Hematopoietic multipotent progenitor cell (in vitro differentiated cells): Measurements from ENCODE around the gene KPNA3. TPM values are rescaled to one million over a fixed set of nuclear protein-coding genes. Genes with fewer than 3 reads are reported as not detected.
"Not testable (repeated sequence)": the region's sequence is repeated elsewhere in the genome, so short reads cannot be mapped to it uniquely, and the experiment has no call there.

Experiments used
- DNase-seq, 3 donors: peaks; one replicate each; pipeline ENCODE4 v3.0.0-alpha.2; 2011 to 2015; ENCODE audit warnings: low read depth in 2 of 3, low spot score in 2 of 3
- total RNA-seq: library from RNA; depleted of rRNA; stranded (reverse); fragments of >200 nt; gene quantifications from one replicate; pipeline ENCODE4 v1.2.3, GENCODE V29; 2012

KPNA3 gene
- total RNA-seq, 1 donor, result 9.4 TPM

GRCh38 chr13:49807681-49808080 lies 15.2 kb upstream of the KPNA3 start:
- DNase-seq, result no peak

- no peak for DNase-seq
These were observed 13.6 kb upstream of the KPNA3 start for GRCh38 chr13:49806126-49806536.

DNA sequence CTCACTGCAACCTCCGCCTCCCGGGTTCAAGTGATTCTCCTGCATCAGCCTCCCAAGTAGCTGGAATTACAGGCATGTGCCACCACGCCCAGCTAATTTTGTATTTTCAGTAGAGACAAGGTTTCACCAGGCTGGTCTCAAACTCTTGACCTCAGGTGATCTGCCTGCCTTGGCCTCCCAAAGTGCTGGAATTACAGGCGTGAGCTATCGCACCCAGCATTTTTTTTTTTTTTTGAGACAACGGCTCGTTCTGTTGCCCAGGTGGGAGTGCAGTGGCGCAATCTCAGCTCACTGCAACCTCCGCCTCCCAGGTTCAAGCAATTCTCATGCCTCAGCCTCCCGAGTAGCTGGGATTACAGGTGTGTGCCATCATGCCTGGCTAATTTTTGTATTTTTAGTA lies 10.6 kb upstream of the KPNA3 start:
- DNase-seq, result not testable (repeated sequence)

DNA sequence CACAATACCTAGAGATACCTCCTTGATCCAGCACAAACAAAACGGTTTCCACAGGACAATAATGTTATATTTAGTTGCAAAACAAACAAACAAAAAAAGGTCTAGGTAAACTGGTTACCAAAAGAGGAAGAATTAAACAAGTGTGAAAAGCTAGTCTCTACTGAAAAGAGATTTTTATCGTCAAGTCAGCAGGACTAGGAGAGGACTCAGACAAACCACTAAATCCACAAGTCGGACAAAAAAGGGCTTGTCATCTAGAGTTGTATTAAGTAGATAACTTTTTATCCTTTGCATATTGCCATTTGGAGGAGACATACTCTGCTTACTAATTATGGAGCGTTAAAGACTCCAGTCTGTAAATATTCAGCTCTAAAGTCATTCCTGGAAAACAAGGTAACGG lies 9.9 kb upstream of the KPNA3 start:
- no peak for DNase-seq

- peak in 2 of 3 donors; percentile 28 to 57 for DNase-seq
These were observed 552 bp downstream of the KPNA3 start for GRCh38 chr13:49791711-49792549.

GRCh38 chr13:49791315-49791710 lies 1.2 kb downstream of the KPNA3 start:
- peak; percentile 7 to 43 (median 18) for DNase-seq

- no peak for DNase-seq
These were observed 2.5 kb downstream of the KPNA3 start for GRCh38 chr13:49789968-49790367.

DNA sequence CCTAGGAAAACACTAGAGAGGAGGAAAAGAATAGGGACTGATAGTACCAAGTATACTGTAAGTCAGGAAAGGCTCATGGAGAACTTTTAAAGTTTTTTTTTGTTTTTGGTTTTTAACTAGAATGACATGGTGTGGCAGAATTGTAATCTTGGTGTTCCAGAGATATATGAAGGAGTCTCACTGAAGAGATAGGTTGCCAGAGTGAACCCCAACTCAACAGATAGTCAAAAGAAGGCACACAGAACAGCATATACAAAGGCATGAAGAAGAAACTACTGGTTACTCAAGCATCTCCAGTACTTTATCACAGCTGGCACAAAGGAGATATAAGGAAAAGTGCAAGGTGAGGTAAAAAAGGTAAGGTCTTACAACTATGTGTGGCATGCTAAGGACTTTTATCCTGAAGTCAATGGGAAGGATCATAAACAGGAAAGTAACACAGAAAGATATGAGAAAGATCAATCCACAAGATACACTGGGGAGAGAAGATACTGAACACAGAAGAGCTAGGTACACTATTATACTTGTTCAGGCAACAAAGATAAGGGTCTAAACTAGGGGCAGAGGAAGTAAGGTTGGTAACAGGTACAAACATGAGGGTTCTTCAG lies 6.0 kb downstream of the KPNA3 start:
- no peak for DNase-seq

DNA sequence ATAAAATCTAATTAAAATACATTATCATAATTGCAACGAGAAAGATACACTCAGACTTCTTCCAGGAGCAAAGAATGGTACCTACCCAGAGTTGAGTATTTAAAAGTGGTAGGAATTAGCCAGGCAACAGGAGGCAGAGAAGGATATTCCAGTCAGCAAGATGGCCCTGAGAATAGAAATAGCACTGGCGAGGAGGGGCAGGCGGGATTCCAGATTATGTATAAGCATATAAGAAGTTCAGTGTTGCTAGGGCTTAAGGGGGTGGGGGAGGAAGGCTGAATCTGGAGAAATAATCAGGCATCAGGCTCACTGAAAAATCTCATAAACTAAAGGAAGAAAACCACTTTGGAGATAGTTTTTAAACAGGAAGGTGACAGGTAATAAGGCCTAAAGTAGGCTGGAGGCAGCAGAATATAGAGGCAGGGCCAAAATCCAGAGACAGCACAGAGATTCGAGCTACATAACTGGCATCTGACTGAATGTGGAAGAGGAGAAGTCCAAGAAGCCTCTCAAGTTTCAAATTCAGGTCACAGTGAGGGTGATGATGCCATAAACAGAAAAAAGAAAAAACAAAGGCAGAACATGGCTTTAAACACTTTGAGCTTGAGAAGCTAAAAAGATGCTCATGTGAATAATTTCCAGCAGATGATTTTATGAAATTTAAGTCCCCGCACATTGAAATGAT lies 7.5 kb downstream of the KPNA3 start:
- no peak for DNase-seq

DNA sequence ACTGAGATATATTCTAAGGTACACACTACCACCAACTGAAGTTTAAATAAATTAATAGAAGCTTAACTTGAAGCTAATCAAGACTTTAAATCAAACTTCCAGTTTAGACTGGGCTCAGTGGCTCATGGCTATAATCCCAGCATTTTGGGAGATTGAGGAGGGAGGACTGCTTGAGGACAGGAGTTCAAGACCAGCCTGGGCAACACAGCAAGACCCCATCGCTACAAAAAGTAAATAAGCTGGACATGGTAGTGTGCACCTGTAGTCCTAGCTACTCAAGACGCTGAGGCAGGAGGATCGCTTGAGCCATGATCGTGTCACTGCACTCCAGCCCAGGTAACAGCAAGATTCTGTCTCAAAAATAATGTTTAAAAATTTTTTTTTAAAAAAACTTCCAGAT lies 8.6 kb downstream of the KPNA3 start:
- no peak for DNase-seq

- DNase-seq, result no peak
These were observed 9.7 kb downstream of the KPNA3 start for GRCh38 chr13:49782784-49783183.

DNA sequence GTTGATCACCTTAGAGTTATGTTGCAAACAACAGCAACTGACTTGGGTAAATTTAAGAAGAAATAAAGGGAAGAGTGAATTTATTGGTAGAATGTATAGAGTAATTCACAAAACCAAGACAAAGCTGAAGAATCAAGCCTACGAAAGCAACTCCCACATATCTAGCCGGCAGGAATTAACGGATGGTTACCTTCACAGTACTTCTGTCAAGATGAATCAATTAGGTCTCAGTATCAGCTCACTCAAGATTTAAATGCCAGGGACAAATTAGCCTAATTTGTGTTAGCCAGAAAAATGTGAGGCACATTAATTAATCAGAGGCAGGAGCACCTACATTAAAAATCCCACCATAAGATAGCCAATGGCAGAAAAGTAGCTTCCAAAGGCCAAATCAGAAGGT lies 10.7 kb downstream of the KPNA3 start:
- DNase-seq, result no peak

DNA sequence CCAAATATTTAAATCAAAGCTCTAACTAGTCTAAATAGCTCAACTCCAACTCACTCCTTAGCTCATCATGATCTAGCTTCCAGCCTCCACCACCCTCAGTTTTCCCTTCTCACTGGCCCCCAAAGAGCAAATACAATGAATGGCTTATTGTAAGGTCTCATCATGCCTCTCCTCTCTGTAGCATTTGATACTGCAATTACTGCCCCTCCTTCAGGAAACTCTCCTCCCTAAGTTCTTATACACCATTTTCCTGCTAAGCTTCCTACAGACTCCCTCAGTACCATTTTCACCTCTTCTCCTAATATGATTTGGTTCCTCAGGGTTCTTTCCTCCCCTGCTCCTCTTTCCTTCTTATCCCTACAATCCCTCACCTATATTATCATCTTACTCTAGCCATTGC lies 12.8 kb downstream of the KPNA3 start:
- DNase-seq, result no peak

DNA sequence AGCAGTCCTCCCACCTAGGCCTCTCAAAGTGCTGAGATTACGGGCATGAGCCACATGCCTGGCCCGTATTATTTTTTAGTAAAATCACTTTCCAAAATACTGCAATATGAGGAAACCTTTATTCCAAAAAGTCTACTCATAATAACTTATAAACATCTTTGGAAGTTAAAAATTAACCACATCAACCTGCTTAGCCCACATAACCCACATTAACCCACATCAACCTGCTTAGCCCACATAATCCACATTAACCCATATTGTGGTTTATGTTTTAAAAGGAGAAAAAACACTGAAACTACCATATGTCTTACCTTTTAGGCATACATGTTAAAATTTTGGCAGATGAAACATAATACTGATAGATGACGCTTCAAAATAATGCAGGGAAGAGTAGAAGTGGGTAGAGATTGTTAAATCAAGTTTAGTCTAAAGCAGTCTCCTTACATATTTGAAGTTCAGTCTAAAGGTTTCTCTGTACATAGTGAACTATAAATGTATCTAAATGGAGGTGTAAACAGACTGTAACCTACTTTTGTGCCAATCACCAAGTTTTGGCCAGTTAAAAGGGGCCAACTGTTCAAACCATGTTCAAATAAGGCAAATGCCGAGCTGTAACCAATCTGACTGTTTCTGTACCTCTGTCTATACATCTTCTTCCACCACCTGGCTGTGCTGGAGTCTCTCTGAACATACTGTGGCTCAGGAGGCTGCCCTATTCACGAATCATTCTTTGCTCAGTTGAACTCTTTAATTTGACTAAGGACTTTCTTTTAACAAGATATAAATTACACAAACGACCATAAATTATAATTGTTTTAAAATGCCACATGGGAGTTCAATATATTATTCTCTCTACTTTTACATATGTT lies 14.5 kb downstream of the KPNA3 start:
- DNase-seq, result no peak

DNA sequence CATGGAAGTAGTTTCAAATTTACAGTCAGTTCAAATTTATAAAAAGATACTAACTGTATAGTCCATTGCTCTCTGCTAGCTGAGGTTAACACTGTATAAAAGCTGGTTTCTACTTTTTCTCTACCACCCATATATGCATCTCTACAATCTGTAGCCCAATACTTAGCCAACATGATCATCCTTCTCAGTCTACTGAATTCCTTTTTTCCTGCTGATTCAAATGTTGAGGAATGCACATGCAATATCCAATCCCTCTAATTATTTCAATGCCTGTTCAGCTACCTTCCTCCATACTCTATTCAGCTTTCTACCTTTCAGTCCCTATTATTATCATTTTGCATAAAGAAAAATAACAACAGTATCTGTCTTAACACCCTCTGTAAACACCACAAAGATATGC lies 15.6 kb downstream of the KPNA3 start:
- DNase-seq, result no peak

- DNase-seq, result no peak
These were observed 18.0 kb downstream of the KPNA3 start for GRCh38 chr13:49774376-49775005.

GRCh38 chr13:49772828-49773227 lies 19.7 kb downstream of the KPNA3 start:
- no peak for DNase-seq

DNA sequence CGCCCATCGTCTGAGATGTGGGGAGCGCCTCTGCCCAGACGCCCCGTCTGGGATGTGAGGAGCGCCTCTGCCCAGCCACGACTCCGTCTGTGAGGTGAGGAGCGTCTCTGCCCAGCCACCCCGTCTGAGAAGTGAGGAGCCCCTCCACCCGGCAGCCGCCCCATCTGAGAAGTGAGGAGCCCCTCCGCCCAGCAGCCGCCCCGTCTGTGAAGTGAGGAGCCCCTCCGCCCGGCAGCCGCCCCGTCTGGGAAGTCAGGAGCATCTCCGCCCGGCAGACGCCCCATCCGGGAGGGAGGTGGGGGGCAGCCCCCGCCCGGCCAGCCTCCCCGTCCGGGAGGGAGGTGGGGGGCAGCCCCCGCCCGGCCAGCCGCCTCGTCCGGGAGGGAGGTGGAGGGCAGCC lies 30.7 kb downstream of the KPNA3 start:
- DNase-seq, result not testable (repeated sequence)

GRCh38 chr13:49760558-49760957 lies 31.9 kb downstream of the KPNA3 start:
- DNase-seq, result no peak

DNA sequence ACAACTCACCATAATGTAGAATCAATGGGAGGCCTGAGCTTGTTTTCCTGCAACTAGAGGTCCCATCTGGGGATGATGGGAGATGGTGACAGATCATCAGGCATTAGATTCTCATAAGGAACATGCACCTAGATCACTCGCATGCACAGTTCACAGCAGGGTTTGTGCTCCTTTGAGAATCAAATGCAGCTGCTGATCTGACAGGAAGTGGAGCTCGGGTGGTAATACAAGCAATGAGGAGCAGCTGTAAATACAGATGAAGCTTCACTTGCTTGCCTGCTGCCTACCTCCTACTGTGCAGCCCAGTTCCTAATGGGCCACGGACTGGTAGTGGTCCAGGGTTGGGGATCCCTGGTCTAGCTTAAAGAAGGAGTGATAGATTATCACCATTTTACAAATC lies 33.0 kb downstream of the KPNA3 start:
- no peak for DNase-seq
